ENCODE results near the gene ELMO3. TPM values are rescaled to one million over a fixed set of nuclear protein-coding genes. Genes with fewer than 3 reads are reported as not detected.

ELMO3 gene
- total RNA-seq, 2 experiments from 2014 or later = 5.5 to 5.8 TPM

DNA sequence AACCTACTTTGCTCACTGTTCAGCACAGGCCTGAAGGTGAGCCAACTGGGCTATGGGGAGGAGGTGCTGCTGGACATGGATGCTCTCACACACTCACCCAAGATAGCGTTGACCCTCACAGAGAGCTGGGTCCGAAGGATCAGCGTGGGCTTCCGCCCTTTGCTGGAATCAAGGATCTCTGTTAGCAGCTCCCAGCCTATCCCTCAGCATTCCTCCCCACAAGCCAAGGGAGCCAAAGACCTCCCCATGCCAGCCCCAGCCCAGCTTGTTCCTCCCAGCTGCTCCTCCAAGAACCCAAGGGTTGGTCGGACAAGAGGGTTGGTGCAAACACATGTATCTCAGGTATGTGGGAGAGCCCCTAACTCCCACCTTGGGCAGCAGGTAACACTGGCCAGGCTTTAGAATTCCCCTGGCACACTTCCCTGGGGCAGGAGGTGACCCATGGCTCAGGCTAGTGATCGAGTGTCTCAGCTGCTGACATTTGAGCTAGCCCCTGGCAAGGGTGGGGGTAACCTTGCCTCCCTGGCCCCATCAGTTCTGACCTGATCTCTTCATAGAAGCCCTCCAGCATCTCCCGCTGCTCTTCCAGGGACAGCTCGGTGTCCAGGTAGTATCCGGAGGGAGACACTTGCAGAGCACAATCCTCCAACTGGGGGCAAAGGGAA is 40.0 kb downstream of the ELMO3 start:
- POLR2A ChIA-PET = interaction anchor here (0.6 kb wide), 2 partner anchors 20 to 280 kb away, joined by 3 to 7 read pairs; no protein-coding TSS in a partner anchor
- CTCF ChIA-PET = interaction anchor here (1.2 to 1.6 kb wide), 2 partner anchors 12 to 54 kb away, joined by 3 to 6 read pairs; partner anchors contain the start of gene TMEM208

DNA sequence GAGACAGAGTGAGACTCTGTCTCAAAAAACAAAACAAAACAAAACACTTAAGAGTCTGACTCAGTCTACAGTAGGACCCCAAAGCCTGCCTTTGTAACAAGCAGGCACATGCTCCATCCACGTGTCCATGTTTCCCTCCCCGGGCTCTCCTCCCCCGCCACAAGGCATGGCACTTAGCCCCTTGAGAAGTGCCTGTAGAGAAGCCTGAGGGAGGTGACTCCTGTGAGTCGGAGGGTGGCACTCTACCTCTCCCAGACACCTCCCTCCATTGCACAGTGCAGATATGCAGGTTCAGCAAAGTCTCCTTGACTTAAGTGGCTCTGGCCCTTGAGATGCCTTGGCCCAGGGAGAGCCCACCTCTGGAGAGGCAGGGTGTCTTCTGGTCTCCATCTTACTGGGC is 41.6 kb downstream of the ELMO3 start:
- POLR2A ChIA-PET = no interaction called here
- CTCF ChIA-PET = no interaction called here

DNA sequence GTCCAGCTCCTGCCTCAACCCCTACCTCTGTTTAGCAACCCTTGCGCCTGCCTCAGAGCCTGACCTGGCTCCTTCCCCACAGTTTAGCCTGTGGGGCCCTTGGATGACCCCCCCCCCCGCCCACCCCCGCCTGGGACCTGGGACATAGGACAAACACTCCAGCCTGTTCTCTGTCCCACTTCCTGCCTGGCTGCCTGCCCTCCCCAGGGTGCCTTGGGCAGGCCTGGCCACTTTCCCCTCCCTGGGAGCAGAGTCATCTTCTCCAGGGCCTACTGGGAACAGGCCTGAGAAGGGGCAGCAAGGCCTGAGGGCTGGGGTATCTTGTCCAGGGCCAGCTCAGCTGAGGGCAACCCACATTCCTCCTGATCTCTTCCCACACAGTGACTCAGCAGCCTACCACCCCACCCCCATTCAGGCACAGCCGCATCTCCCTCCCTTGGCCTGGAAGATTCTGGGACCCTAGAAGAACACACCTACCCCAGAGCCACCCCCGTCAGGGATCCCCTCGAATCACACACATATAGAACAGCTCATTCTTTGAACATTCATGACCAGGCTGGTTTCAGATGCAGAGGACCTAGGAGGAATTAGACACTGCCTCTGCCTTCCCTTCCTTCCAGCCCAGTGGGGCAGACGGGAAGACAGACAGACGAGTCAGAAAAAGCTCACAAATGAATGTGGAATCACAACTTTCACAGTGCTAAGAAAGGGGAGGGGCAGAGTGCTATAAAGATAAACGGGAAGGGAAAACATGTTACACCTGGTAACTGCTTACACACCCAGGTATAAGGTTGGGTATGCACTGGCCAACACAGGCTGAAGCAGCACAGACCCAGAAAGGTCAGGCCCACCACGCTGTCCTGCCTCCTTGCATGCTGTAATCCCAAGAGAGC is 42.3 kb downstream of the ELMO3 start:
- POLR2A ChIA-PET = interaction anchor here (0.6 kb wide), 1 partner anchor 88 kb away, joined by 3 read pairs; no protein-coding TSS in a partner anchor
- CTCF ChIA-PET = no interaction called here

DNA sequence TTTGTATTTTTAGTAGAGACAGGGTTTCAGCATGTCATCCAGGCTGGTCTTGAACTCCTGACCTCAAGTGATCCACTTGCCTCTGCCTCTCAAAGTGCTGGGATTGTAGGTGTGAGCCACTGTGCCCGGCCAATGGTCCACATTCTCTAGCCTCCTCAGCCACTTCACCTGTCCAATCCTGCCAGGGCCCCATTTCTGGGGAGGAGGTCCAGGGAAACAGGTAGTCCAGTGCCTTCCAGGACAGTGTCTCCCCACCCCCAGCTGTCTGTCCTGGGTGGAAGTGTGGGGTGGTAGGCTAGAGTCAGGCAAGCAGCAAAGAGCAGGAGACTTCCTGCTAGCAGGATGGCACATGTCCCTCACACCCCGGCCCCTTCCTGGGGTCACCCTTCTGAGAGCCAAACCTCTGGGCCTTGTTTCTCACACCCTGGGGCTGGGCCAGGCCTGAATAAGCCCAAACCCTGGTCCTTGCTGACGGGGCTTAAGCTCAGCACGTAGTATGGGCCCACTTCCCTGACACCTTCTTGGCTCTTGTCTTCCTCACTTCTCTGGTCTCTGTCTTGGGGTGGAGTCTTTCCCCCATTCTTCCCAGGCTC is 43.3 kb downstream of the ELMO3 start:
- CTCF ChIA-PET = interaction anchor here (6.9 kb wide), 1 partner anchor 14 kb away, joined by 30 read pairs; the partner anchor contains the start of gene TMEM208
- POLR2A ChIA-PET = interaction anchor here (3.8 kb wide), 1 partner anchor 15 kb away, joined by 18 read pairs; the partner anchor contains the start of gene TMEM208

DNA sequence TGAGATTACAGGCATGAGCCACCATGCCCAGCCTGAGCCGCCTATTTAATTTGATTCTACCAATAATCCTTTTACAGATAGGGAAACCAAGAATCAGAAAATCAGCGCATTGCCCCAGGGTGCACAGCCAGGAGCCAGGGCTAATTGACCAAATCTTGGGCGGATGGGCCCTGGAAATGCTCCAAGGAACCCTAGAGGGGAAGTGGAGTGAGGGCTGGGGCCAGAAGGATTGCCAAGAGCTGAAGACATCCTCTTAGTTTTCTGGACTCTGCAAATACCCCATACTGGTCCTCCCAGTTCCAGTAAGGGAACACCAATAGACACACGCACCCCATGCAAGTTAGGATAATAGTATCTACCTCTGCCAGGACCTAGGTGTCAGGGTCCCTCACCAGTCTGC is 44.5 kb downstream of the ELMO3 start:
- ChIA-PET CTCF (interaction anchor here (1.2 to 6.9 kb wide), 2 partner anchors 16 to 225 kb away, joined by 5 to 30 read pairs; partner anchors contain the start of gene TMEM208), POLR2A (interaction anchor here (1.0 to 3.8 kb wide), 4 partner anchors 7 to 68 kb away, joined by 5 to 18 read pairs (median 9); partner anchors contain the start of gene TMEM208)

DNA sequence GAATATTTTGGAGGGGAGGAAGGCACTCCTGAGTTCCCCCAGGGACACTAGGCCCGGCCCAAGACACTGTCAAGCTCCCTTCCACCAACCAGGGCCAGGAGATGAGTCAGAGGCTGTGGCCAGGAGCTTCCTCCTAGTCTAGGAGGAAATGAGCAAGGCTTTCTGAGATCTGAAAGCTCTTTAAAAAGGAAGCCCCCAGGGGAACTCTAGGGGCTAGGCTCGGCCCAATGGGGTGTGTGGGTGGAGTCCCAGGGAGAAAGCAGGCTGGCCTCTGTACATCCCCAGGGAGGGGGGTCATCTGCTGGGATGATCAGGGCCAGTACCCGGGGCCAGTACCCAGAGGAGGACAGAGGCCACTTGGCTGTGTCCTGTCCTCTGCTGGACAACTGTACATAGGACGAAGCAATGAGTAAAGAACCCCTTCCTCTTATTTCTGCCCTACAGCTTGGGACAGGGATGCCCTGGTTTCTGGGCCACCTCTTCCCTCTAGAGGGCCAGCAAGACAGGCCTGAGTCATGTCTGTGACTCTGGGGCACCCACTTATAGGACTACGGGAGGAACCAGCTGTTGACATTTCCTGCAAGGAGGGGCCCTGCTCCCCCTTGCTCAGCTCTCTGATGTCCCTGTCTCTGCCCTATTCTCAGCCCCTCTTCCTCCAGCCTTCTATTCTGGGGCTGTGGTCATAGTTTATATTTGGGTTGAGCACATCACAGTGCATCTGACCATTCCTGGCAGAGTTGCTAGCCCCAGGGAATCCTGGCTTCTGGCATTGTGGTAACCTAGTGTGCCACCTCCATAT is 45.7 kb downstream of the ELMO3 start:
- POLR2A ChIA-PET = interaction anchor here (1.0 to 3.8 kb wide), 5 partner anchors 9 to 67 kb away, joined by 3 to 18 read pairs (median 6); partner anchors contain the start of gene TMEM208
- CTCF ChIA-PET = interaction anchor here (1.0 to 6.9 kb wide), 6 partner anchors 17 to 226 kb away, joined by 3 to 30 read pairs (median 4); partner anchors contain the start of genes TMEM208 and ZDHHC1

DNA sequence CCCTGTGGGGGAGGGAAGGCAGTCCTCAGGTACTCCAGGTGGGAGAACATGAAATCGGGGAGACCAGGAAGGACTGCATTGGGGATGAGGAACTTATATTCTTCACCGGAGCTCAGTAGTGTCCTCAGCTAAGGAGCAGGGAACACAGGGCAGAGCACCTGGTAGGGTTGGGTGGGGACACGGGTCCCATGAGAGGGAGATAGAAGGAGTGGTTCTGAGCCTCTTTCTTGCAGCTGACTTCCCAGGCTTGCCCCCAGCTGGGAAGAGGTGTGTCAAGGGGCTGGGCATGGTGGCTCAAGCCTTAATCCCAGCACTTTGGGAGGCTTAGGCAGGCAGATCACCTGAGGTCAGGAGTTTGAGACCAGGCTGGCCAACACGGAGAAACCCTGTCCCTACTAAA is 46.3 kb downstream of the ELMO3 start:
- ChIA-PET CTCF (interaction anchor here (0.6 to 6.9 kb wide), 6 partner anchors 17 to 171 kb away, joined by 3 to 30 read pairs (median 4); partner anchors contain the start of genes KCTD19, LRRC36, TMEM208 and ZDHHC1), POLR2A (interaction anchor here (1.9 to 3.8 kb wide), 3 partner anchors 9 to 18 kb away, joined by 6 to 18 read pairs (median 12); partner anchors contain the start of gene TMEM208)

DNA sequence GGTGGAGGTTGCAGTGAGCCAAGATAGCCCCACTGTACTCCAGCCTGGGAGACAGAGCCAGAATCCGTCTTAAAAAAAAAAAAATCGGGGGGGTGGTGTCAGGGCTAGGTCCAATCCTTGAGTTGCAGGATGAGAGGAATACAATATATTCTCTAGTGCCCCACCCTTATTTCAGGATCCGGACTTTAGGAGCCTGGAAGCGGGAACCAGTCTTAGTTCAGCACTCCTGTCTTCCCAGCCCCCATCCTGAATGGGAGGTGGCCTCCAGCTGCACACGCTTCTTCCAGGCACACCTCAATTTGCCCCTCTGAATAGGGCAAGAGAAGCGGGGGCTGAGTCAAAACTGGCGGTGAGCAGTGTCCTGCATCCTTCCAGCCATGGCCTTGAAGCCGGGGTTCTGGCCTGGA is 46.7 kb downstream of the ELMO3 start:
- ChIA-PET POLR2A (interaction anchor here (0.7 to 3.8 kb wide), 5 partner anchors 10 to 136 kb away, joined by 3 to 18 read pairs (median 6); partner anchors contain the start of genes PHAF1 and TMEM208), CTCF (interaction anchor here (0.6 to 6.9 kb wide), 6 partner anchors 8 to 93 kb away, joined by 3 to 30 read pairs (median 5); partner anchors contain the start of genes KCTD19, LRRC36 and TMEM208)

DNA sequence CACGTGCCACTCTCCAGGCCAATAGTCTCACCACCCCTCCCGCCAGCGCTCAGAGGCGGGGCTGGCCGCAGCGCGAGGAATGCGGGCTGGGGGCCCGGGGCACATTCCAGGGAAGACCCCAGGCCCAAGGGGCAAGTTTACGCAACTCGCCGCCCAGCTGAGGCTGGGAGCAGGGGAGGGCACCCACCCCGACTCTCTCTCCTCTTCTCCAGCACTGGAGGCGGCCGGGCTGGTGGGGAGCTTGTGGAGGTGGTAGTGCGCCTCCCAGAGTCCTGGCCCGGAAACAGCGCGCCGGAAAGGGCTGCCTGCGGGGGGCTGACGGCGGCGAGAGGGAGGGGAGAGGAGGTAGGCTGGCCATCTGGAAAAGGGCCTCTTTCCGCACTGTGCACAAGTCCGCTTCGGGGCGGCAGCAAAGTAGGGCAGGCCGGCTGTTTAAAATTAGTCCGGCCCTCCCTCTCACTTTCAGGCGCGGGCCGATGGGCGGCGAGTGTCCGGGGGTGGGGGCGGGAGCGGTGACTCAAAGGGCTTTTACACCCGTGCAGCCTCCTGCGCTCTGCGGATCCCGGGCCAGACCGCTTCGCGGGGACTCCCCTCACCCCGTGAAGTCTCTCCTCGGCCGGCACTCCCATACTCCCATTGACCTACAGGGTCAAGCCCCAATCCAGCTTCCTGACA is 47.3 kb downstream of the ELMO3 start:
- POLR2A ChIA-PET = interaction anchor here (0.7 to 3.8 kb wide), 3 partner anchors 17 to 137 kb away, joined by 3 to 18 read pairs (median 4); partner anchors contain the start of genes PHAF1 and TMEM208

DNA sequence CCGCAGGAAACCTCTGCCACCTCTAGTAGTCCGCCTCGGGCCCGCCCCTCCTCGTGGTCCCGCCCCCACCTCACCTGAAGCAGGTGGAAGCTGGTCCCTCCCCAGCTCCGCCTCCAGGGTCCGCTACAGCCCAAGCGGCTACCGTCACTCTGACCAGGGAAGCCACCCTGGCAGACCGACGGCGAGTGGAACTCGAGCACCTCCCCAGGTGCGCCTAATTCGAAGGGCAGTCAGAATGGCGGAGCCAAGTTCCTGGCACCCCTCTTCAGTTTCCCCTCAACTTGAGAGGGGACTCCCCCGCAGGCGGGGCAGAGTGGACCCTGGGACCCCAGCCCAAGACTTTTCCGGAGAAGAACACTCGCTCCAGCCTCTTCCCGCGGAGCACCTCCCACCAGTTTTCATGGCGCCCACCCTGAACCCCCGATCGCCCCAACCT is 47.8 kb downstream of the ELMO3 start:
- ChIA-PET POLR2A (interaction anchor here (0.6 to 1.7 kb wide), 3 partner anchors 18 to 71 kb away, joined by 3 to 10 read pairs (median 3); partner anchors contain the start of gene TMEM208), CTCF (interaction anchor here (0.7 to 6.9 kb wide), 5 partner anchors 15 to 68 kb away, joined by 3 to 30 read pairs (median 6); partner anchors contain the start of gene TMEM208)

More for the DNA sequence above, 47.3 kb downstream of the ELMO3 start:
- CTCF ChIA-PET = interaction anchor here (0.7 to 6.9 kb wide), 7 partner anchors 9 to 93 kb away, joined by 3 to 30 read pairs (median 6); partner anchors contain the start of gene TMEM208

DNA sequence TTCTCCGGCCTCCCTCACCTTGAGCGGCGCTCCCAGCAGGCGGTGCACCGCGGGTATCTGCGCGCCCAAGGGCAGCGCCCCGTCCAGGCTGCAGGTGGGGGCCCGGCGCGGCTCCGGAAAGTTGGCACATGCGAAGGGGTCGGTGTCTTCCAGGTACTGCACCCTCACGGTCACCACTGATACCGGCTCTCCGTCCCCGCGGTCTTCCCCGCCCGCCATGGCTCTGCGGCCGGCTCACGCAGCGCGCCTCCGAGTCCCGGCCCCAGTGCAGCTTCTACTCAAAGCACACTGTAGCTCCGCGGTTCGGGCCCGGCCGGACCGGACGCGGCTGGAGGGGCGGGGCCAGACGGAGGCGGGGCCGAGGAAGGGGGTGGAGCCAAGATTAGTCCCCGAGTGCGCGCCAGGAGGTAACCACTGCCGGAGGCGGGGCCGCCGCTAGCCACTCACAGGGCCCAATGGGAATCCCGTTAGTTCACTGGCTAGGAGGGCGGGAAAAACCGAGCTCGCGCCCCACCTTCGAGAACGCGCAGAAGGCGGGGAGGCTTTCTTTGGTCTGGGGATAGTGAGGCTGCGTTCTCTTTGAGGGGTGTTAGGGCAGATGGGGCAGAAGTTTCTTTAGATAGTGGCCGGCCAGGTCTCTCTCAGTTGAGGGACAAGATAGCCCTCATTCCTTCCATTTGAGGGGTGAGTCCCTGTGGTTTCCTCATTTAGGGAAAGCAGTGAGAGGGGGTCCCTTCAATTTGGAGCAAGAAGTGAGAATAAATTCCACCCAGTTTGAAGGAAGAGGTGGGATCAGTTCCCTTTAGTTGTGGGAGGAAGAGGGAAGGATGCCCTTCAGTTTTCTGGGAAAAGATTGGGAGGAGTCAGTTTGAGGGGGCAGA is 48.5 kb downstream of the ELMO3 start, which contains the start of gene FHOD1:
FHOD1 (minus strand) TSS at position 290 of the 881 bp plus-strand sequence; CDS start at position 219, 71 bp downstream.
- ChIA-PET POLR2A (interaction anchor here (0.6 to 2.2 kb wide), 3 partner anchors 18 to 72 kb away, joined by 3 to 10 read pairs (median 5); partner anchors contain the start of gene TMEM208), CTCF (interaction anchor here (0.7 to 6.9 kb wide), 6 partner anchors 15 to 67 kb away, joined by 3 to 30 read pairs (median 6); partner anchors contain the start of gene TMEM208)

DNA sequence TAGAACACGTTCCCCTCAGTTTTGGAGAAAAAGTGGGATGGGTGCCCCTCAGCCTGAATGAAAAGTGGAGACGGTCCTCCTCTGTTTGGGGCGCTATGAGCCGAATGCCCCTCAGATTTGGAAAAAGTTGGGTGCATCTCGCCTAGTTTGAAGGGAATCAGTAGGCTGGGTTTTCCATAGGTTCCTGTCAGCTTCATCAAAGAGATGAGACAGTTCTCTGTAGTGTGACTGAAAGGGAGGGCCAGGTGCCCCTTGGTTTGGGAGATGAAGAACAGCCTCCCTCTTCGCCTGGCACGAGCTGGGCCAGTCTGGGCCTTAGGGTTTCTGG is 49.1 kb downstream of the ELMO3 start:
- ChIA-PET CTCF (interaction anchor here (1.1 to 6.9 kb wide), 4 partner anchors 12 to 63 kb away, joined by 5 to 30 read pairs (median 7); partner anchors contain the start of gene TMEM208), POLR2A (interaction anchor here (0.6 to 2.2 kb wide), 3 partner anchors 11 to 21 kb away, joined by 3 to 10 read pairs (median 5); partner anchors contain the start of gene TMEM208)

DNA sequence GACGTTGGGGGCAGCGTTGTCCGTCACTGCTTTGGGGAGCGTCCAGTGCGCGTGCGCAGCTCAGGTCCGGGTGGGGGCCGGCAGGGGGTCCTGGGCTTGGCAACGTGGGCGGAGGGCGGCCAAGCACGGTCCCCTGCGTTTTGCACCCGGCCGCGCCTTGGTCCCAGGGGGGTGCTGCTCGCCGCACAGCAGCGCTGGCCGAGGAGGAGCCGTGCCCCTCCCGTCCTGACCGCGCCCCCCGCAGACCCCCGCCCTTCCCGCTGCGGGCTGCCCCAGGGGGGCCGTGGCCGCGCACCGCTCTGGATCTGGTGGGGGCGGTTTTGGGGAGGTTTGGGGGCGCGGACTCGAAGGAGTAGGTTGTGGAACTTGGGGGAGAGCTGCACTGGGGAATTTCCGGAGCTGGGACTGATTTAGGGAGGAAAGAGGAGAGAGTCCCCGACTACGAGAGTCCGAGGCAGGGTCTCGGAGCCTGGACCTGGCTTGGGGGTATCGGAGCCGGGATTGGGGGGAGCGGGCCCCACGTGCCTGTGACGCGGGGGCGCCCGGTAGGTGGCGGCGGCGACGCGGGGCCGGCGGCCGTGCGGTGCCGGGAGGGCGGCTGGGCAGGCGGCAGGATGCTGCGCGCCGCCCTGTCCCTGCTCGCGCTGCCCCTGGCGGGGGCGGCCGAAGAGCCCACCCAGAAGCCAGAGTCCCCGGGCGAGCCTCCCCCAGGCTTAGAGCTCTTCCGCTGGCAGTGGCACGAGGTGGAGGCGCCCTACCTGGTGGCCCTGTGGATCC is 49.7 kb downstream of the ELMO3 start, which contains the start of gene SLC9A5:
SLC9A5 (plus strand) TSS at position 579 of the 777 bp plus-strand sequence; CDS start at position 615, 36 bp downstream.
- POLR2A ChIA-PET = interaction anchor here (0.6 to 2.2 kb wide), 5 partner anchors 10 to 21 kb away, joined by 3 to 10 read pairs (median 3); partner anchors contain the start of gene TMEM208
- CTCF ChIA-PET = interaction anchor here (0.6 to 6.9 kb wide), 7 partner anchors 11 to 222 kb away, joined by 3 to 30 read pairs (median 5); partner anchors contain the start of gene TMEM208

All from activated CD8-positive, alpha-beta memory T cell treated with anti-CD3 and anti-CD28 coated beads for 36 hours (primary cell).